Upper lobe of left lung (tissue), 6 donors: ENCODE results near the gene MYO9B. TPM values are rescaled to one million over a fixed set of nuclear protein-coding genes. Genes with fewer than 3 reads are reported as not detected.
A peak's percentile ranks its signal among the peaks of the same experiment; 100 is the strongest.

Source experiments
- ATAC-seq, 2 donors: fragments of 200-7000 bp; cut with Tn5 transposase; one replicate each; pipeline ENCODE4 v1.9.1; 2022; ENCODE audit warnings: mild to moderate bottlenecking in 2 of 2, moderate library complexity in 2 of 2; ENCODE audit not compliant: low FRiP score in 2 of 2
- DNase-seq, 2 donors: peaks; one replicate each; pipeline ENCODE4 v3.0.0-alpha.2; 2019 to 2020
- H3K27ac ChIP-seq, 4 donors: fragments of 200-600 bp; sonication (generic); one replicate each; pipeline ENCODE4 v1.5.1; 2016 to 2019
- H3K27me3 ChIP-seq, 4 donors: fragments of 200-600 bp; sonication (generic); one replicate each; pipeline ENCODE4 v1.5.1; 2017 to 2019
- H3K36me3 ChIP-seq, 4 donors: fragments of 200-600 bp; sonication (generic); one replicate each; pipeline ENCODE4 v1.5.1; 2016 to 2019
- H3K4me1 ChIP-seq, 4 donors: fragments of 200-600 bp; sonication (generic); one replicate each; pipeline ENCODE4 v1.5.1; 2018 to 2019
- H3K4me3 ChIP-seq, 4 donors: fragments of 200-600 bp; sonication (generic); one replicate each; pipeline ENCODE4 v1.5.1; 2017 to 2019; ENCODE audit warnings: mild to moderate bottlenecking in 2 of 4, moderate library complexity in 1 of 4
- H3K9me3 ChIP-seq, 4 donors: fragments of 200-600 bp; sonication (generic); one replicate each; pipeline ENCODE4 v1.5.1; 2018 to 2019
- EP300 ChIP-seq, 4 donors: sonication (generic); formaldehyde crosslinking; IDR thresholded peaks; one replicate each; pipeline ENCODE4 v1.5.1; 2017; ENCODE audit warnings: antibody characterized with exemption in 4 of 4, control low read depth in 2 of 4
- POLR2A ChIP-seq, 4 donors: fragments of 450-650 bp; IDR thresholded peaks; one replicate each; pipeline ENCODE4 v1.5.1; 2016 to 2017; ENCODE audit warnings: antibody characterized with exemption in 4 of 4, mild to moderate bottlenecking in 2 of 4
- POLR2AphosphoS5 ChIP-seq, 2 donors: sonication (generic); formaldehyde crosslinking; IDR thresholded peaks; one replicate each; pipeline ENCODE4 v1.5.1; 2017; ENCODE audit warnings: antibody characterized with exemption in 2 of 2
- WGBS, 2 donors: methylation state at CpG; one replicate each; pipeline ENCODE4 v1.1.5; 2017 to 2018; 5-methylcytosine and 5-hydroxymethylcytosine counted together
- total RNA-seq, 6 donors: library from RNA; depleted of rRNA in 4 of 6; stranded (reverse); fragments of >200 nt in 4 of 6; gene quantifications; one replicate each; pipeline versions ENCODE4 v1.1.0 to v1.2.1, GENCODE V29; 2016 to 2021
- TF ChIP-seq, protein P1 (sequence below), 6 experiments: fragments of 450-650 bp in 4 of 6; fragments of 200-600 bp in 2 of 6; sonication (generic) in 2 of 6; IDR thresholded peaks; one replicate each; pipeline ENCODE4 v1.5.1; 2016 to 2019; ENCODE audit warnings: antibody characterized with exemption in 6 of 6
- donor health status: DM: no; HTN: no; CAD: no; lungs with moderate emphysema.
- donor health status: DM: no; HTN: yes; CAD: no; lungs with severe emphysema.

The MYO9B gene
- total RNA-seq, 6 donors from 2014 or later: 72.3 to 408 (median 146) TPM

DNA sequence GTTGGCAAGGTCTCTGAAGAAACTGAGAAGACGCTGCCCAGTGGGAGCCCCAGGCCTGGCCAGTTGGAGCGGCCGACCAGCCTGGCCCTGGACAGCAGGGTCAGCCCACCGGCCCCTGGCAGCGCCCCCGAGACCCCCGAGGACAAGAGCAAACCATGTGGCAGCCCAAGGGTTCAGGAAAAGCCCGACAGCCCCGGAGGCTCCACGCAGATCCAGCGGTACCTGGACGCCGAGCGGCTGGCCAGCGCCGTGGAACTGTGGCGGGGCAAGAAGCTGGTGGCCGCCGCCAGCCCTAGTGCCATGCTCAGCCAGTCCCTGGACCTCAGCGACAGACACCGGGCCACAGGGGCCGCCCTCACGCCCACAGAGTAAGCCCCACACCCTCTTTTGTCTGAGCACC lies 119.5 kb downstream of the MYO9B start:
- WGBS, 2 donors: 97 to 100% methylated on average over 2 to 18 of the region's 23 CpGs
- DNase-seq (peak in 1 of 2 donors; percentile 80), ATAC-seq (no peak)
- H3K9me3 ChIP-seq: no peaks in the 10 kb centered on the region
- no peak overlapping the region for H3K27ac ChIP-seq
- H3K36me3 ChIP-seq: peaks cover 31 to 89% (median 79%) of the 10 kb centered on the region in 4 donors
- TF ChIP-seq EP300 (IDR thresholded peaks at IDR 0.05): no peak
- no peak for TF ChIP-seq POLR2AphosphoS5 (IDR thresholded peaks at IDR 0.05)
- TF ChIP-seq, protein P1, sequence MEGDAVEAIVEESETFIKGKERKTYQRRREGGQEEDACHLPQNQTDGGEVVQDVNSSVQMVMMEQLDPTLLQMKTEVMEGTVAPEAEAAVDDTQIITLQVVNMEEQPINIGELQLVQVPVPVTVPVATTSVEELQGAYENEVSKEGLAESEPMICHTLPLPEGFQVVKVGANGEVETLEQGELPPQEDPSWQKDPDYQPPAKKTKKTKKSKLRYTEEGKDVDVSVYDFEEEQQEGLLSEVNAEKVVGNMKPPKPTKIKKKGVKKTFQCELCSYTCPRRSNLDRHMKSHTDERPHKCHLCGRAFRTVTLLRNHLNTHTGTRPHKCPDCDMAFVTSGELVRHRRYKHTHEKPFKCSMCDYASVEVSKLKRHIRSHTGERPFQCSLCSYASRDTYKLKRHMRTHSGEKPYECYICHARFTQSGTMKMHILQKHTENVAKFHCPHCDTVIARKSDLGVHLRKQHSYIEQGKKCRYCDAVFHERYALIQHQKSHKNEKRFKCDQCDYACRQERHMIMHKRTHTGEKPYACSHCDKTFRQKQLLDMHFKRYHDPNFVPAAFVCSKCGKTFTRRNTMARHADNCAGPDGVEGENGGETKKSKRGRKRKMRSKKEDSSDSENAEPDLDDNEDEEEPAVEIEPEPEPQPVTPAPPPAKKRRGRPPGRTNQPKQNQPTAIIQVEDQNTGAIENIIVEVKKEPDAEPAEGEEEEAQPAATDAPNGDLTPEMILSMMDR (IDR thresholded peaks at IDR 0.05): no peak
- no peak overlapping the region for H3K4me3 ChIP-seq
- H3K27me3 ChIP-seq: no peaks in the 10 kb centered on the region
- H3K4me1 ChIP-seq: no peaks in the 10 kb centered on the region

DNA sequence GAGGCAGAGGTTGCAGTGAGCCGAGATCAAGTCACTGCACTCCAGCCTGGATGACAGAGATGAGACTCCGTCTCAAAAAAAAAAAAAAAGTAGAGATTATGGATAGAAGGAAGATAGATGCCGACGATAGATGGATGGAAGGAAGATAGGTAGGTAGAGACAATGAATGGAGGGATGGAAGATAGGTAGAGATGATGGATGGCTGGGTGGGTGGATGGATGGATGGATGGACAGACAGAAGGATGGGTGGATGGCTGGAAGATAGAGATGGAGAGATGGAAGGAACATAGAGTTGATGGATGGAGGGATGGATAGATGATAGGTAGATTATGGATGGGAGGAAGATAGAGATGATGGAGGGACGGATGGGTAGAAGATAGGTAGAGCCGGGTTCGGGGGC lies 121.0 kb downstream of the MYO9B start:
- WGBS, 2 donors: 95 to 96% methylated on average over 7 of the region's 7 CpGs
- no peak for ATAC-seq
- peaks cover 34 to 89% (median 79%) of the 10 kb centered on the region in 4 donors for H3K36me3 ChIP-seq
- TF ChIP-seq, protein P1 (IDR thresholded peaks at IDR 0.05): no peak
- TF ChIP-seq POLR2AphosphoS5 (IDR thresholded peaks at IDR 0.05) (no peak), POLR2A (IDR thresholded peaks at IDR 0.05) (no peak), EP300 (IDR thresholded peaks at IDR 0.05) (no peak)
- no peaks in the 10 kb centered on the region for H3K27me3 ChIP-seq
- no peak overlapping the region for H3K4me3 ChIP-seq
- H3K4me1 ChIP-seq: no peaks in the 10 kb centered on the region
- no peaks in the 10 kb centered on the region for H3K9me3 ChIP-seq
- no peak for DNase-seq
- no peak overlapping the region for H3K27ac ChIP-seq

DNA sequence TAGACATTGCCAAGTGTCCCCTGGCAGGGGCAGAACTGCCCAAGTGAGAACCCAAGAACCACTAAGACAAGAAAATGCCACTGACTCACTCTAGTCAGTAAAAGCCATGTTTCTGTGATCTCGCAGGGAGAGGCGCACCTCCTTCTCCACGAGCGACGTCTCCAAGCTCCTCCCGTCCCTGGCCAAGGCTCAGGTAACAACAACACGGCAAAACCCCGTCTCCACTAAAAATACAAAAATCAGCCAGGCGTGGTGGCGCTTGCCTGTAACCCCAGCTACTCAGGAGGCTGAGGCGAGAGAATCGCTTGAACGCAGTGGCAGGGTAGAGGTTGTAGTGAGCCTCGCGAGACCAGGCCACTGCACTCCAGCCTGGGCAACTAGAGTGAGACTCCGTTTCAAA lies 122.1 kb downstream of the MYO9B start:
- H3K4me1 ChIP-seq: no peaks in the 10 kb centered on the region
- ATAC-seq: no peak
- H3K36me3 ChIP-seq: peaks cover 37 to 89% (median 79%) of the 10 kb centered on the region in 4 donors

DNA sequence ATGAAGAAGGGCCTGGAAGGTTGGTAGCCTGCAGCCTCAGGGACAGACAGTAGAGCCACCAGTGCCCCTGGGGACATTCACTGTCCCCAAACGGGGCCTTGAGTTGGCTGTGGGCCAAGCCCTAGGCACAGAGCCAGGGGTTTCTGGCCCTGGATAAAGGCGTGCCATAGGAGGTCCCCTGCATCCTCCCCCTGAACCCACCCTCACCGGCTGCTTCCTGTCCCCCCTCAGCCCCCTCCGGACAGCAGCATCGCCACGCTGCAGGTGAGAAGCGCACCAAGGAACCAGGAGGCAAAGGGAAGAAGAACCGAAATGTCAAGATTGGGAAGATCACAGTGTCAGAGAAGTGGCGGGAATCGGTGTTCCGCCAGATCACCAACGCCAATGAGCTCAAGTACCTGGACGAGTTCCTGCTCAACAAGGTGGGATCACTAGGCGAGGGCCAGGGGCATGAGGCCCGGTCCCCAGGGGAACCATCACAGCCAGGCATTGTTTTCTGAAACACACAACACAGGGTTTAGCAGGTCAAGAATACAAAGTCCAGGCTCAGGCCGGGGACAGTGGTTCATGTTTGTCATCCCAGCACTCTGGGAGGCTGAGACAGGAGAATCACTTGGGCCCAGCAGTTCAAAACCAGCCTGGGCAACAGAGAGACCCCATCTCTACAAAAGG lies 125.0 kb downstream of the MYO9B start:
- no peaks in the 10 kb centered on the region for H3K9me3 ChIP-seq
- no peak overlapping the region for H3K4me3 ChIP-seq
- no peak overlapping the region for H3K27ac ChIP-seq
- H3K4me1 ChIP-seq: no peaks in the 10 kb centered on the region
- H3K36me3 ChIP-seq: peaks cover 24 to 82% (median 69%) of the 10 kb centered on the region in 4 donors
- ATAC-seq (no peak), DNase-seq (no peak)
- 77 to 88% methylated on average over 13 to 16 of the region's 16 CpGs for WGBS, 2 donors
- H3K27me3 ChIP-seq: no peaks in the 10 kb centered on the region
- TF ChIP-seq EP300 (IDR thresholded peaks at IDR 0.05) (no peak), POLR2AphosphoS5 (IDR thresholded peaks at IDR 0.05) (no peak)

More for the DNA sequence above, 122.1 kb downstream of the MYO9B start:
- H3K27me3 ChIP-seq: no peaks in the 10 kb centered on the region
- 91 to 94% methylated on average over 16 of the region's 16 CpGs for WGBS, 2 donors
- no peak for DNase-seq
- no peak overlapping the region for H3K4me3 ChIP-seq
- H3K9me3 ChIP-seq: no peaks in the 10 kb centered on the region
- no peak overlapping the region for H3K27ac ChIP-seq
- TF ChIP-seq POLR2A (IDR thresholded peaks at IDR 0.05) (no peak), POLR2AphosphoS5 (IDR thresholded peaks at IDR 0.05) (no peak), EP300 (IDR thresholded peaks at IDR 0.05) (no peak)
- TF ChIP-seq, protein P1 (IDR thresholded peaks at IDR 0.05): no peak

DNA sequence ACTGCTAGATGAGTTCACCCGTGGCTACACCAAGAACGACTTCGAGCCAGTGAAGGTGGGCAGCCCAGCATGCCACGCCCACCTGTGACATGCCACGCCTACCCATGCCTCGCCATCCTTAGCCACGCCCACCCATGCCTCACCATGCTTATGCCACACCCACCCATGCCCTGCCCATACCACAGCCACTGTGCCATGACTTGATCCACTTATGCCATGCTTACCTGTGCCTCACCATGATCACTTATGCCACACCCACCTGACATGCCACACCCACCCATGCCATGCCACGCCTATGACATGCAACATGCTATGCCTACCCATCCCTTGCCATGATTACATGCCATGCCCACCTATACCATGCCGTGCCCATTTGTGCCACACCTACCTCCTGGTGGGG lies 126.7 kb downstream of the MYO9B start:
- Histone ChIP-seq H3K27ac (no peak overlapping the region), H3K4me3 (no peak overlapping the region), H3K9me3 (no peaks in the 10 kb centered on the region), H3K36me3 (peaks cover 22 to 90% (median 82%) of the 10 kb centered on the region in 4 donors), H3K27me3 (no peaks in the 10 kb centered on the region), H3K4me1 (no peaks in the 10 kb centered on the region)
- ATAC-seq (no peak), DNase-seq (no peak)
- WGBS, 2 donors: 91 to 92% methylated on average over 9 of the region's 9 CpGs
- TF ChIP-seq, protein P1 (IDR thresholded peaks at IDR 0.05): no peak
- TF ChIP-seq POLR2AphosphoS5 (IDR thresholded peaks at IDR 0.05): no peak
- TF ChIP-seq POLR2A (IDR thresholded peaks at IDR 0.05): no peak
- TF ChIP-seq EP300 (IDR thresholded peaks at IDR 0.05): no peak
